Right atrium auricular region (tissue), 2 donors: Measurements from ENCODE around the gene BMPR1B. TPM values are rescaled to one million over a fixed set of nuclear protein-coding genes. Genes with fewer than 3 reads are reported as not detected.

ENCODE experiments used
- DNase-seq: peaks from one replicate; pipeline ENCODE4 v3.0.0-alpha.2; 2019; ENCODE audit warnings: low spot score
- H3K27ac ChIP-seq, 2 donors: fragments of 200-600 bp; sonication (generic); 1 replicate in 1 of 2; 2 replicates in 1 of 2; pipeline ENCODE4 v1.5.1; 2016 to 2019
- H3K27me3 ChIP-seq, 2 donors: fragments of 200-600 bp; sonication (generic); one replicate each; pipeline versions ENCODE4 v1.5.1 to v1.6.0; 2017 to 2019
- H3K36me3 ChIP-seq: fragments of 200-600 bp; sonication (generic); one replicate; pipeline ENCODE4 v1.5.1; 2016
- H3K4me1 ChIP-seq, 2 donors: fragments of 200-600 bp; sonication (generic); one replicate each; pipeline versions ENCODE4 v1.5.1 to v1.6.0; 2017 to 2019
- H3K4me3 ChIP-seq, 2 donors: fragments of 200-600 bp; sonication (generic); 1 replicate in 1 of 2; 2 replicates in 1 of 2; pipeline ENCODE4 v1.5.1; 2017 to 2019; ENCODE audit warnings: mild to moderate bottlenecking in 1 of 2, moderate library complexity in 1 of 2
- H3K9me3 ChIP-seq, 2 donors: fragments of 200-600 bp; sonication (generic); one replicate each; pipeline ENCODE4 v1.5.1; 2019
- CTCF ChIP-seq, 2 donors: fragments of 200-600 bp; sonication (generic); IDR thresholded peaks; one replicate each; pipeline ENCODE4 v1.5.1; 2019; ENCODE audit warnings: antibody characterized with exemption in 2 of 2
- total RNA-seq, 2 donors: library from RNA; depleted of rRNA; stranded (reverse); fragments of >200 nt; gene quantifications; one replicate each; pipeline ENCODE4 v1.1.0, GENCODE V29; 2016

The BMPR1B gene
- total RNA-seq, 2 donors from 2014 or later: 0.82 to 1.4 TPM

DNA sequence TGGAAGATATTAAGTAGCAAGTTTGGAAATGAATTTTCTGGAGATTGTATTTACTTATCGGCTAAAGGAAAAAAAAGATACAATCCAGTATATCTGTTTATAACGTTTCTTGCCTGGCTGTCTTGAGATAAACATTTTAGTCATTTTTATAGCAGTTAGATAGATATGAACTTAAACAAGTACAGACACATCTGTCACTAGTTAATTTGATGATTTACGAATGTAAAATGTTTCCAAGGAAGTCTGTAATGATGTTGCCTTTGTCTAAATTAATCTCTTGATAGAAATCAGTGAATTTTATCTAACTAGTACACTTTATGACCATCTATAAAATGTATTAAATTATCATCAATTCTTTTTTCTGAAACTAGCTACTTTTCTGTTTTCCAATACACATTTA is 5.7 kb downstream of the BMPR1B start:
- no peaks in the 10 kb centered on the region for H3K9me3 ChIP-seq
- peaks cover 0 to 2% of the 10 kb centered on the region in 2 donors for H3K4me1 ChIP-seq
- TF ChIP-seq CTCF (IDR thresholded peaks at IDR 0.05): no peak
- H3K4me3 ChIP-seq: no peak overlapping the region
- H3K36me3 ChIP-seq: no peaks in the 10 kb centered on the region
- DNase-seq: no peak
- H3K27ac ChIP-seq: no peak overlapping the region
- peaks cover 4 to 5% of the 10 kb centered on the region in 2 donors for H3K27me3 ChIP-seq

DNA sequence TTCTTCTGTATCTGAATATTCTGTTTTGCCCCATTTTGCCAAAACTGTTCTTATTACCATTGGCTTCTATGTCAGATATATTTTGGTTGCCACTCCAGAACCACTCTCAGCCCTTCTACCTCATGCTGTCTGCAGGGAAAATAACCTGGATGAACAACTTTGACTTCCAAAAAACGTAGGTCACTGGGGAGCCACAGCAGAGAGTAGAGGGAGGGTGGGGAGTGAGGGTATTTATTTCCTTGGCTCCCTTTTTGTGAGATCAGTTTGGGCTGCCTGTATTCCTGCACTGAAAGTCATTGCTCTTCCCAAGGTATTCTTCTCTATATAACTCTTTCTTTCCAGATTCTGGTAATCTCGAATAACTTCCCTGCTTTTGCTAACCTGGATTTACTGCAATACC is 6.3 kb downstream of the BMPR1B start:
- TF ChIP-seq CTCF (IDR thresholded peaks at IDR 0.05): no peak
- no peak overlapping the region for H3K4me3 ChIP-seq
- no peaks in the 10 kb centered on the region for H3K4me1 ChIP-seq
- H3K9me3 ChIP-seq: no peaks in the 10 kb centered on the region
- peaks cover 0 to 5% of the 10 kb centered on the region in 2 donors for H3K27me3 ChIP-seq
- no peak overlapping the region for H3K27ac ChIP-seq
- no peak for DNase-seq
- H3K36me3 ChIP-seq: no peaks in the 10 kb centered on the region

- Histone ChIP-seq H3K36me3 (no peaks in the 10 kb centered on the region), H3K27me3 (no peaks in the 10 kb centered on the region), H3K4me3 (no peak overlapping the region), H3K9me3 (no peaks in the 10 kb centered on the region), H3K4me1 (no peaks in the 10 kb centered on the region), H3K27ac (no peak overlapping the region)
- no peak for TF ChIP-seq CTCF (IDR thresholded peaks at IDR 0.05)
- DNase-seq: no peak
Observed at GRCh38 chr4:94765174-94765573, 7.4 kb downstream of the BMPR1B start.

DNA sequence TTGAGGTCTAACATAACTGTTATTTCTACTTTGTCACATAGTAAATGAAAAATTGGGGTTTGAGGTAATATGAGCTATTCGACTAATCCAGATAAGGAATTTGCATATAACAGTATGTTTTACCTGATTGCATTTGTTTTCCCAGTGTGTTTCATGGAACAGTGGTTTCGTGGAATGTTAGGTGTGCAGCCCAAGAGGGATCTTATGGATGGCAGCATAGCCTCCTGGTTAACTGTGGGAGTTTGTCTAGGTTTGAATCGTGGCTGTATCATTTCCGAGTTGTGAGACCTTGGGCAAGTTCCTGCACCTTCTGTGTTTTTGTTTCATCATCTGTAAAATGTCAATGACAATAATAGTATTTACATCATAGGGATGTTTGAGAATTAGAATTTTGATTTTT is 7.9 kb downstream of the BMPR1B start:
- TF ChIP-seq CTCF (IDR thresholded peaks at IDR 0.05): no peak

DNA sequence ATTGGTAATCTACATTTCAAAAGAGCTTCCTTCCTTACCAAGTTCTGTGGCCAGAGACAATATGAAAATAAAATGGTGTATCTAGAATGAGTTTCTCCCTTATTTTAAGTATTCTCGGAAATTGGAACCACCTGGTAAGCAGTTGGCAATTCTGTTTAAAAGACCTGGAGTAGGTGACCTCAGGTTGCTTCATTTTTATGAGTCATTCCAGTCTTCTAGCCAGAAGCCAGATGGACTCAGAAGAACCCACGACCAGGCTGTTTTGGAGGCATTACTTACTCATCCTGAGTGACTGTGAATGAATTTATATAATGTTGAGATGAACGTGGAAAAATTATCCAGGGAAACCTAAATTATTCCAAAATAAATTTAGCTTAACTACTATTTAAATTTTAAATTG is 9.1 kb downstream of the BMPR1B start:
- Histone ChIP-seq H3K9me3 (no peaks in the 10 kb centered on the region), H3K36me3 (no peaks in the 10 kb centered on the region), H3K27ac (no peak overlapping the region), H3K4me3 (no peak overlapping the region), H3K27me3 (no peaks in the 10 kb centered on the region), H3K4me1 (no peaks in the 10 kb centered on the region)
- DNase-seq: no peak
- no peak for TF ChIP-seq CTCF (IDR thresholded peaks at IDR 0.05)

More for the DNA sequence above, 7.9 kb downstream of the BMPR1B start:
- Histone ChIP-seq H3K4me1 (no peaks in the 10 kb centered on the region), H3K36me3 (no peaks in the 10 kb centered on the region), H3K27me3 (no peaks in the 10 kb centered on the region), H3K27ac (no peak overlapping the region), H3K9me3 (no peaks in the 10 kb centered on the region), H3K4me3 (no peak overlapping the region)
- DNase-seq: no peak

GRCh38 chr4:94767446-94767845 is 9.7 kb downstream of the BMPR1B start:
- H3K27ac ChIP-seq: no peak overlapping the region
- H3K4me3 ChIP-seq: no peak overlapping the region
- no peaks in the 10 kb centered on the region for H3K27me3 ChIP-seq

More at GRCh38 chr4:94767446-94767845, 9.7 kb downstream of the BMPR1B start:
- Histone ChIP-seq H3K36me3 (no peaks in the 10 kb centered on the region), H3K4me1 (no peaks in the 10 kb centered on the region), H3K9me3 (no peaks in the 10 kb centered on the region)
- TF ChIP-seq CTCF (IDR thresholded peaks at IDR 0.05): no peak
- no peak for DNase-seq
